Erythroblast (primary cell): ENCODE data around the gene IL4R.

Experiments
- GATA1 ChIP-seq: IDR thresholded peaks from 2 replicates; pipeline ENCODE4 v1.6.1; 2011; ENCODE audit warnings: low read depth, mild to moderate bottlenecking, control low read depth, low read length, moderate library complexity
- POLR2A ChIP-seq: IDR thresholded peaks from 2 replicates; pipeline ENCODE4 v1.6.1; 2011; ENCODE audit warnings: mild to moderate bottlenecking, low read length

DNA sequence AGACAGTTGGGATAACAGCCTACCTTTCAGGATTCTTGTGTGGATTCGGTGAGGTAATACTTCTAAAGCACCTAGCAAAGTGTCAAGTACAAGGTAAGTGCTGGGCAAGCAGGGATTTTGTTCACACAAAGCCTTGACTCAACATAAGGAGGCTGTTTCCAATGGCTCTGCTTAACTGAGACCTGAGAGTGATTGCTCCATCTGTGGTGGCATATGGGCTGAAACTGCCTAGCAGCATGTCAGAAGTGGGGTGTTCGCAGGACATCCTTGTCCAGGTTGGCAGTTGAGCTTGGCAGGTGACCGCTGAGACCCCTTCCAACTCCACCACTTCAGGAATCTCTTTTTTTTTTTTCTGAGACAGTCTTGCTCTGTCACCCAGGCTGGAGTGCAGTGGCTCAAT, 19.8 kb downstream of the IL4R start:
- TF ChIP-seq POLR2A (no peak), GATA1 (no peak)
